GM12878 (cell line): ENCODE measurements around the gene TGDS. TPM values are rescaled to one million over a fixed set of nuclear protein-coding genes. Genes with fewer than 3 reads are reported as not detected.

ENCODE experiments used
- ATAC-seq: fragments of 200-7000 bp; cut with Tn5 transposase; 3 replicates; pipeline ENCODE4 v1.9.1; 2020; ENCODE audit warnings: mild to moderate bottlenecking, moderate library complexity
- BruUV-seq: library from RNA; stranded (reverse); fragments of 400-500 nt; replicated peaks from 2 replicates; lab custom pipeline; 2021; lab: Mats Ljungman, UMichigan
- CTCF ChIA-PET: fragments of 300-600 bp; sonication (Branson Sonifier 250); formaldehyde crosslinking; extraction: SDS; loops from one replicate; lab custom pipeline; 2021; ENCODE audit warnings: inconsistent platforms; lab: Yijun Ruan, JAX
- POLR2A ChIA-PET: fragments of 350-600 bp; formaldehyde crosslinking; extraction: SDS; loops from one replicate; lab custom pipeline; 2021; ENCODE audit warnings: inconsistent platforms; lab: Charles Lee
- RAD21 ChIA-PET: fragments of 300-600 bp; sonication (Branson Sonifier 250); formaldehyde crosslinking; loops from one replicate; lab custom pipeline; 2023; ENCODE audit warnings: antibody characterized with exemption; ENCODE audit not compliant: unreplicated experiment; lab: Charles Lee
- SMC1A ChIA-PET: fragments of 300-600 bp; sonication (Branson Sonifier 250); formaldehyde crosslinking; loops from one replicate; lab custom pipeline; 2023; ENCODE audit not compliant: unreplicated experiment, uncharacterized antibody; lab: Charles Lee
- DNase-seq: peaks from one replicate; pipeline ENCODE4 v3.0.0-alpha.2; 2011; ENCODE audit warnings: low read depth, low spot score
- FAIRE-seq: peaks from 3 replicates; lab custom pipeline; 2011; peaks lifted over from hg19 to GRCh38; lab: Jason Lieb, UNC
- H2AFZ ChIP-seq: 2 replicates; pipeline ENCODE4 v1.6.0; 2011; ENCODE audit warnings: low read depth, low read length, control low read depth; ENCODE audit not compliant: control insufficient read depth
- H3K27ac ChIP-seq: 2 replicates; pipeline ENCODE4 v1.5.1; 2011; ENCODE audit warnings: control low read depth; ENCODE audit not compliant: control insufficient read depth, insufficient read depth
- H3K27me3 ChIP-seq, 2 experiments: replicated peaks in 1 of 2; 2 replicates each; pipeline versions ENCODE4 v1.6.0 to v1.6.1; 2011; ENCODE audit warnings: low read length in 1 of 2; ENCODE audit not compliant: control insufficient read depth in 2 of 2, insufficient read depth in 2 of 2
- H3K36me3 ChIP-seq, 2 experiments: 2 replicates each; pipeline ENCODE4 v1.5.1; 2011; ENCODE audit warnings: low read length in 1 of 2; ENCODE audit not compliant: control insufficient read depth in 2 of 2, insufficient read depth in 2 of 2
- H3K4me1 ChIP-seq: 2 replicates; pipeline ENCODE4 v1.6.1; 2011; ENCODE audit warnings: mild to moderate bottlenecking, low read length, moderate library complexity, mixed read lengths; ENCODE audit not compliant: control insufficient read depth, insufficient read depth
- H3K4me2 ChIP-seq: 2 replicates; pipeline ENCODE4 v1.6.0; 2011; ENCODE audit warnings: control low read depth; ENCODE audit not compliant: control insufficient read depth, insufficient read depth
- H3K4me3 ChIP-seq: fragments of 200-600 bp; sonication (generic); 2 replicates; pipeline ENCODE4 v1.5.1; 2016
- H3K79me2 ChIP-seq: 2 replicates; pipeline ENCODE4 v1.6.0; 2011; ENCODE audit warnings: low read length; ENCODE audit not compliant: control insufficient read depth, insufficient read depth
- H3K9ac ChIP-seq: 2 replicates; pipeline ENCODE4 v1.8.0; 2011; ENCODE audit warnings: low read length, control low read depth, mixed read lengths; ENCODE audit not compliant: control insufficient read depth, insufficient read depth
- H3K9me3 ChIP-seq: replicated peaks from 3 replicates; pipeline ENCODE4 v1.5.1; 2011; ENCODE audit warnings: mild to moderate bottlenecking, low read length; ENCODE audit not compliant: control insufficient read depth, insufficient read depth
- H4K20me1 ChIP-seq: 2 replicates; pipeline ENCODE4 v1.6.0; 2011; ENCODE audit not compliant: control insufficient read depth, insufficient read depth
- FOS ChIP-seq: IDR thresholded peaks from 3 replicates; pipeline ENCODE4 v1.6.1; 2011; ENCODE audit warnings: borderline replicate concordance; ENCODE audit not compliant: insufficient read length; ENCODE audit errors: extremely low read depth
- JUND ChIP-seq: IDR thresholded peaks from 2 replicates; pipeline ENCODE4 v1.6.1; 2012; ENCODE audit warnings: low read depth, mild to moderate bottlenecking, low read length, improper control_type of control experiment, moderate library complexity
- NR2C2 ChIP-seq: IDR thresholded peaks from 2 replicates; pipeline ENCODE4 v1.6.1; 2011; ENCODE audit warnings: borderline replicate concordance, low read depth; ENCODE audit not compliant: control insufficient read depth, insufficient read length
- RAD21 ChIP-seq: IDR thresholded peaks from 2 replicates; pipeline ENCODE4 v1.6.1; 2011; ENCODE audit warnings: mild to moderate bottlenecking, low read depth, low read length, moderate library complexity; ENCODE audit not compliant: insufficient read depth
- RB1 ChIP-seq: fragments of 450-650 bp; formaldehyde crosslinking; IDR thresholded peaks from 2 replicates; pipeline ENCODE4 v1.6.1; 2017; ENCODE audit warnings: mild to moderate bottlenecking, borderline replicate concordance
- SMC3 ChIP-seq: IDR thresholded peaks from 2 replicates; pipeline ENCODE4 v1.6.1; 2011; ENCODE audit warnings: low read length, improper control_type of control experiment, borderline replicate concordance
- SP1 ChIP-seq: IDR thresholded peaks from one replicate; pipeline ENCODE4 v1.6.1; 2011; ENCODE audit warnings: low read depth, low read length
- SRF ChIP-seq, 2 experiments: IDR thresholded peaks; 2 replicates each; pipeline ENCODE4 v1.6.1; 2011; ENCODE audit warnings: low read depth in 2 of 2, low read length in 2 of 2, mild to moderate bottlenecking in 1 of 2, moderate library complexity in 1 of 2
- WGBS: methylation state at CpG from one replicate; pipeline ENCODE4 v1.1.6; 2016; ENCODE audit warnings: low lambda C conversion rate; ENCODE audit not compliant: insufficient replicate concordance, insufficient coverage; ENCODE audit errors: missing lambda C conversion rate; 5-methylcytosine and 5-hydroxymethylcytosine counted together
- in situ Hi-C: fragments of 300-500 bp; cut with MboI; formaldehyde crosslinking; loops from 9 replicates; pipeline ENCODE4 v1.14.3; 2018; ENCODE audit warnings: mixed read lengths
- intact Hi-C: fragments of 100-400 bp; cut with micrococcal nuclease; formaldehyde crosslinking; loops from one replicate; pipeline ENCODE4 v1.14.2; 2022; ENCODE audit not compliant: unreplicated experiment
- polyA plus RNA-seq, 11 experiments: library from polyadenylated mRNA; depleted of rRNA in 4 of 11; unstranded in 6 of 11; stranded (reverse) in 5 of 11; fragments of >200 nt; fragmentation: Nextera tagmentation in 4 of 11; fragmentation: Illumina TruSeq in 1 of 11; extraction: Ambion mirVana in 4 of 11; extraction: Trizol in 1 of 11; gene quantifications; 1 replicate in 1 of 11; 2 replicates in 10 of 11; pipeline versions ENCODE4 v1.2.1 to v1.2.3, GENCODE V29; 2011 to 2016; ENCODE audit warnings: inconsistent platforms in 2 of 11, missing spikeins in 2 of 11, low read depth in 1 of 11
- total RNA-seq, 4 experiments: library from RNA; depleted of rRNA in 3 of 4; stranded (reverse); fragments of >200 nt in 3 of 4; fragmentation: Illumina TruSeq in 1 of 4; extraction: Trizol in 1 of 4; gene quantifications; 2 replicates each; pipeline versions ENCODE4 v1.2.1 to v1.2.3, GENCODE V29; 2013 to 2021
- TF ChIP-seq, protein P1 (sequence below), 3 experiments: IDR thresholded peaks in 2 of 3; conservative IDR thresholded peaks in 1 of 3; 2 replicates each; pipeline ENCODE4 v1.5.1; 2011; ENCODE audit warnings: low read depth in 3 of 3, low read length in 3 of 3, mild to moderate bottlenecking in 3 of 3, control low read depth in 2 of 3, moderate library complexity in 2 of 3, inconsistent platforms in 1 of 3, mixed read lengths in 1 of 3; ENCODE audit not compliant: control insufficient read depth in 2 of 3, insufficient read depth in 1 of 3; ENCODE audit errors: extremely low read depth in 1 of 3

Gene TGDS
- total and polyA plus RNA-seq, 10 of the 15 experiments (the other 5 are each of a cell fraction or from before 2014, with no cell fraction given): 13.1 to 44.3 (median 23.8) TPM

DNA sequence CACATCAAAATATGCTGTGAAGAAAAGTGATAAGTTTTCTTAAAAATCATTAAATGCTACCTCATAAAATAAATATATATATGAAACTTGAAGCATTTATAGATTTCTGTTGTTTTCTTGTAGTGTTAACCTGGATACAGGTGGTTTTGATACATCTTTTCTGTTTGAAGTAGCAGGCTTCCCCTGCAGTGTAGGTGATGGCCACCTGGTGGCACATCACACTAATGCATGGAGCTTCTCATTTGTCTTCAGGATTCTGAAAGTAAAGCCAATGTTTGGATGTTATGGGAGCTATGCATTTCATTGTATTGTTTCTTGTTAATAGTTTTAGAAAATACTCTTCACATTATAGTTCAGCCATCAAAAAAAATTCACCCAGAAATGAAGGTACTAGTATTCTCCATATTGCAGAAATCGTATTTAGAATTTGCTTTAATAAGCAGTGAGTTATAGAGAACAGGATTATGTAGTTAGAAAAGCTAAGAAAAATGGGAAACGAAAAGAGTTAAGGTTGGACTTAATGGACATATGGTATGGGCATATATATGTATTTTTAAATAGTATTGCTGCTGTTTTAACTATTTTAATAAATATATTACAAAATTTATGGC is 24.4 kb upstream of the TGDS start:
- ChIA-PET POLR2A (interaction anchor here (0.6 to 1.5 kb wide), 2 partner anchors 18 to 317 kb away, joined by 3 to 6 read pairs; partner anchors contain the start of gene GPR180), RAD21 (interaction anchor here (1.4 to 7.0 kb wide), 5 partner anchors 16 to 784 kb away, joined by 3 to 111 read pairs (median 16); no protein-coding TSS in a partner anchor), SMC1A (interaction anchor here (0.7 to 8.9 kb wide), 13 partner anchors 8 to 858 kb away, joined by 3 to 153 read pairs (median 3); no protein-coding TSS in a partner anchor), CTCF (interaction anchor here (0.9 to 8.8 kb wide), 23 partner anchors 10 to 1399 kb away, joined by 3 to 288 read pairs (median 4); partner anchors contain the start of genes GPR180 and TGDS)
- BruUV-seq: no TSS peak
- FAIRE-seq (no peak), DNase-seq (no peak), ATAC-seq (peak; percentile 90)
- 50% methylated on average over 2 of the region's 2 CpGs for WGBS
- Histone ChIP-seq H3K36me3 (peaks cover 0 to 28% of the 10 kb centered on the region in 2 experiments), H4K20me1 (no peaks in the 10 kb centered on the region; the same call in 1 of the 2 replicates), H3K4me3 (no peak overlapping the region), H3K27me3 (no peaks in the 10 kb centered on the region), H3K27ac (no peak overlapping the region), H3K9me3 (no peaks in the 10 kb centered on the region), H3K79me2 (no peaks in the 10 kb centered on the region), H3K4me2 (no peak overlapping the region), H2AFZ (no peak overlapping the region), H3K9ac (no peak overlapping the region), H3K4me1 (no peaks in the 10 kb centered on the region)
- TF ChIP-seq SP1 (no peak), JUND (no peak), NR2C2 (no peak), SRF (IDR thresholded peaks at IDR 0.05; ENCODE audit: low read depth in 2 of 2, low read length in 2 of 2) (no peak), RAD21 (peak; percentile 79), RB1 (no peak), FOS (no peak), SMC3 (peak; percentile 52; the same call in 1 of the 2 replicates)
- TF ChIP-seq, protein P1, sequence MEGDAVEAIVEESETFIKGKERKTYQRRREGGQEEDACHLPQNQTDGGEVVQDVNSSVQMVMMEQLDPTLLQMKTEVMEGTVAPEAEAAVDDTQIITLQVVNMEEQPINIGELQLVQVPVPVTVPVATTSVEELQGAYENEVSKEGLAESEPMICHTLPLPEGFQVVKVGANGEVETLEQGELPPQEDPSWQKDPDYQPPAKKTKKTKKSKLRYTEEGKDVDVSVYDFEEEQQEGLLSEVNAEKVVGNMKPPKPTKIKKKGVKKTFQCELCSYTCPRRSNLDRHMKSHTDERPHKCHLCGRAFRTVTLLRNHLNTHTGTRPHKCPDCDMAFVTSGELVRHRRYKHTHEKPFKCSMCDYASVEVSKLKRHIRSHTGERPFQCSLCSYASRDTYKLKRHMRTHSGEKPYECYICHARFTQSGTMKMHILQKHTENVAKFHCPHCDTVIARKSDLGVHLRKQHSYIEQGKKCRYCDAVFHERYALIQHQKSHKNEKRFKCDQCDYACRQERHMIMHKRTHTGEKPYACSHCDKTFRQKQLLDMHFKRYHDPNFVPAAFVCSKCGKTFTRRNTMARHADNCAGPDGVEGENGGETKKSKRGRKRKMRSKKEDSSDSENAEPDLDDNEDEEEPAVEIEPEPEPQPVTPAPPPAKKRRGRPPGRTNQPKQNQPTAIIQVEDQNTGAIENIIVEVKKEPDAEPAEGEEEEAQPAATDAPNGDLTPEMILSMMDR (IDR thresholded peaks at IDR 0.05 in 2 of 3, conservative IDR thresholded peaks at IDR 0.05 in 1 of 3; ENCODE audit: control insufficient read depth in 2 of 3, extremely low read depth in 1 of 3, insufficient read depth in 1 of 3, low read depth in 3 of 3, low read length in 3 of 3): peak; percentile 73 to 79 (median 73)
- in situ Hi-C loops (no loop called here), intact Hi-C loops (loop anchor here (2.0 kb wide), 1 partner anchor 784 kb away; no protein-coding TSS in a partner anchor)
